HEK293 (cell line): ENCODE data around the gene RNASE2.

Source experiments
- CTCF ChIA-PET: fragments of 350-600 bp; formaldehyde crosslinking; extraction: SDS; loops from one replicate; lab custom pipeline; 2021; ENCODE audit warnings: antibody characterized with exemption; lab: Yijun Ruan, JAX
- POLR2A ChIA-PET: fragments of 300-600 bp; formaldehyde crosslinking; extraction: SDS; loops from one replicate; lab custom pipeline; 2020; ENCODE audit warnings: antibody characterized with exemption, inconsistent platforms; lab: Yijun Ruan, JAX
- H3K27ac ChIP-seq: fragments of 200-500 bp; sonication (Bioruptor generic); 2 replicates; pipeline ENCODE4 v1.5.1; 2014; ENCODE audit warnings: low read depth, low read length, control low read depth, inconsistent platforms; ENCODE audit errors: extremely low read depth
- H3K36me3 ChIP-seq, 2 experiments: fragments of 200-500 bp in 1 of 2; sonication (Bioruptor generic) in 1 of 2; 1 replicate in 1 of 2; 2 replicates in 1 of 2; pipeline ENCODE4 v1.5.1; 2014 to 2017; ENCODE audit warnings: inconsistent platforms in 2 of 2, low read length in 2 of 2; ENCODE audit not compliant: control insufficient read depth in 2 of 2, insufficient read depth in 1 of 2
- H3K4me1 ChIP-seq: fragments of 200-500 bp; sonication (Bioruptor generic); 2 replicates; pipeline ENCODE4 v1.5.1; 2014; ENCODE audit warnings: mild to moderate bottlenecking, low read length, inconsistent platforms; ENCODE audit not compliant: control insufficient read depth, insufficient read depth
- H3K4me3 ChIP-seq: 2 replicates; pipeline ENCODE4 v1.5.1; 2011; ENCODE audit warnings: low read depth, mild to moderate bottlenecking, control low read depth, low read length, moderate library complexity
- H3K9me3 ChIP-seq: fragments of 200-500 bp; sonication (Bioruptor generic); 2 replicates; pipeline ENCODE4 v1.5.1; 2014; ENCODE audit warnings: low read depth, low read length, inconsistent platforms; ENCODE audit not compliant: control insufficient read depth, insufficient read depth
- KLF8 ChIP-seq: fragments of 450-650 bp; formaldehyde crosslinking; IDR thresholded peaks from 2 replicates; pipeline ENCODE4 v1.5.1; 2016; ENCODE audit warnings: missing biosample characterization, missing genetic modification characterization
- OSR2 ChIP-seq: fragments of 450-650 bp; formaldehyde crosslinking; IDR thresholded peaks from 2 replicates; pipeline ENCODE4 v1.5.1; 2016; ENCODE audit warnings: missing biosample characterization, missing genetic modification characterization
- OVOL3 ChIP-seq: fragments of 450-650 bp; formaldehyde crosslinking; IDR thresholded peaks from 2 replicates; pipeline ENCODE4 v1.5.1; 2016; ENCODE audit warnings: missing biosample characterization, missing genetic modification characterization
- PRDM1 ChIP-seq: fragments of 450-650 bp; formaldehyde crosslinking; IDR thresholded peaks from 2 replicates; pipeline ENCODE4; 2016; ENCODE audit warnings: missing biosample characterization, missing genetic modification characterization
- REST ChIP-seq: fragments of 450-650 bp; formaldehyde crosslinking; IDR thresholded peaks from 2 replicates; pipeline ENCODE4 v1.5.1; 2016; ENCODE audit warnings: missing biosample characterization, missing genetic modification characterization
- SALL2 ChIP-seq: fragments of 450-650 bp; formaldehyde crosslinking; IDR thresholded peaks from 2 replicates; pipeline ENCODE4 v1.5.0; 2017; ENCODE audit warnings: missing biosample characterization, mild to moderate bottlenecking, missing genetic modification characterization, borderline replicate concordance
- SCRT1 ChIP-seq: fragments of 450-650 bp; formaldehyde crosslinking; IDR thresholded peaks from 2 replicates; pipeline ENCODE4 v1.5.1; 2016; ENCODE audit warnings: missing biosample characterization, missing genetic modification characterization, borderline replicate concordance
- TRIM28 ChIP-seq: IDR thresholded peaks from 2 replicates; pipeline ENCODE4 v1.6.1; 2011; ENCODE audit warnings: low read length, control low read depth, borderline replicate concordance
- ZEB2 ChIP-seq: fragments of 450-650 bp; formaldehyde crosslinking; IDR thresholded peaks from 2 replicates; pipeline ENCODE4 v1.5.1; 2016; ENCODE audit warnings: missing biosample characterization, missing genetic modification characterization
- ZIC2 ChIP-seq: fragments of 450-650 bp; formaldehyde crosslinking; IDR thresholded peaks from 2 replicates; pipeline ENCODE4 v1.5.1; 2016; ENCODE audit warnings: missing biosample characterization, missing genetic modification characterization
- ZNF311 ChIP-seq: fragments of 450-650 bp; formaldehyde crosslinking; IDR thresholded peaks from 2 replicates; pipeline ENCODE4 v1.5.1; 2017; ENCODE audit warnings: missing biosample characterization, missing genetic modification characterization, borderline replicate concordance
- ZNF366 ChIP-seq: fragments of 450-650 bp; formaldehyde crosslinking; conservative IDR thresholded peaks from 2 replicates; pipeline ENCODE4 v1.5.1; 2016; ENCODE audit warnings: missing biosample characterization, missing genetic modification characterization
- ZNF549 ChIP-seq: fragments of 450-650 bp; IDR thresholded peaks from 2 replicates; pipeline ENCODE4 v1.5.1; 2018; ENCODE audit warnings: missing biosample characterization, missing genetic modification characterization, mild to moderate bottlenecking, inconsistent platforms, moderate library complexity
- ZNF623 ChIP-seq: fragments of 450-650 bp; formaldehyde crosslinking; IDR thresholded peaks from 2 replicates; pipeline ENCODE4 v1.5.1; 2016; ENCODE audit warnings: missing biosample characterization, missing genetic modification characterization
- ZNF626 ChIP-seq: fragments of 450-650 bp; sonication (Bioruptor Pico); formaldehyde crosslinking; IDR thresholded peaks from 2 replicates; pipeline ENCODE4 v1.5.1; 2018; ENCODE audit warnings: missing biosample characterization, missing genetic modification characterization, inconsistent platforms
- ZNF692 ChIP-seq: fragments of 450-650 bp; formaldehyde crosslinking; IDR thresholded peaks from 2 replicates; pipeline ENCODE4 v1.5.1; 2016; ENCODE audit warnings: missing biosample characterization, missing genetic modification characterization
- ZNF707 ChIP-seq: fragments of 450-650 bp; formaldehyde crosslinking; IDR thresholded peaks from 2 replicates; pipeline ENCODE4 v1.5.1; 2016; ENCODE audit warnings: missing biosample characterization, missing genetic modification characterization
- ZNF747 ChIP-seq: fragments of 450-650 bp; formaldehyde crosslinking; IDR thresholded peaks from 2 replicates; pipeline ENCODE4 v1.5.1; 2016; ENCODE audit warnings: missing biosample characterization, missing genetic modification characterization
- ZNF776 ChIP-seq: fragments of 450-650 bp; formaldehyde crosslinking; IDR thresholded peaks from 2 replicates; pipeline ENCODE4 v1.5.0; 2017; ENCODE audit warnings: missing biosample characterization, missing genetic modification characterization, borderline replicate concordance
- ZNF785 ChIP-seq: fragments of 450-650 bp; formaldehyde crosslinking; IDR thresholded peaks from 2 replicates; pipeline ENCODE4 v1.5.1; 2016; ENCODE audit warnings: missing biosample characterization, missing genetic modification characterization
- ZSCAN16 ChIP-seq: fragments of 450-650 bp; formaldehyde crosslinking; IDR thresholded peaks from 2 replicates; pipeline ENCODE4 v1.5.1; 2016; ENCODE audit warnings: missing biosample characterization, missing genetic modification characterization
- TF ChIP-seq, protein P1 (sequence below): fragments of 450-650 bp; formaldehyde crosslinking; IDR thresholded peaks from 2 replicates; pipeline ENCODE4 v1.5.1; 2017; ENCODE audit warnings: missing biosample characterization, missing genetic modification characterization

The RNASE2 gene

DNA sequence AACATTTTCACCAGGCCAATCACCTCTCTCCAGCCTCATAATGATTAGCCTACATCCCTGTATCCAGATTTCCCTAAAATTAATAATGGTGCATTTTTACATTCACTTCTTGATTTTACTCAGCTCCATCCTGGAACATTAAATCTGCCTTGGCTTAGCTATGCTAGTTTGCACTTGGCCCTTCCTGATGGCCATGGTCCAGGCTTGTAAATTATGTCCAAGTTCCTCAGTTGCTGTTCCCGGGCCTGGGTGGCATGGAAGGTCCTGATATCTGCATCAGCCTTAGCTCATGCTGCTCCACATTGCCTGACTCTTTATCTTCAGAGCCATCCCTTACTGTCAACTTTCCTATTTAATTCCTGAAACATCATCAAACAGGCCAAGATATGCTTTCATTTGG, 23.4 kb downstream of the RNASE2 start:
- no peaks in the 10 kb centered on the region for H3K9me3 ChIP-seq
- CTCF ChIA-PET, result interaction anchor here (1.0 to 1.2 kb wide), 2 partner anchors 8 to 36 kb away, joined by 3 to 5 read pairs; no protein-coding TSS in a partner anchor
- POLR2A ChIA-PET, result no interaction called here
- no peaks in the 10 kb centered on the region for H3K4me1 ChIP-seq
- TF ChIP-seq ZNF776, result no peak
- TF ChIP-seq PRDM1, result no peak
- TF ChIP-seq ZIC2 (tag by site-specific recombination), result no peak
- no peak for TF ChIP-seq ZNF311
- no peak overlapping the region for H3K27ac ChIP-seq
- H3K4me3 ChIP-seq, result no peak overlapping the region
- no peaks in the 10 kb centered on the region for H3K36me3 ChIP-seq

- H3K4me3 ChIP-seq, result no peak overlapping the region
- ChIA-PET CTCF (interaction anchor here (0.6 to 5.5 kb wide), 3 partner anchors 8 to 112 kb away, joined by 3 to 56 read pairs (median 5); no protein-coding TSS in a partner anchor), POLR2A (no interaction called here)
- no peaks in the 10 kb centered on the region for H3K4me1 ChIP-seq
- H3K9me3 ChIP-seq, result no peaks in the 10 kb centered on the region
- no peaks in the 10 kb centered on the region for H3K36me3 ChIP-seq
- H3K27ac ChIP-seq, result no peak overlapping the region
- TF ChIP-seq ZNF707 (tag by site-specific recombination), result no peak
- no peak for TF ChIP-seq ZNF692 (tag by site-specific recombination)
- TF ChIP-seq ZEB2, result no peak
- no peak for TF ChIP-seq ZNF549 (tag by site-specific recombination)
- TF ChIP-seq ZNF623, result no peak
- no peak for TF ChIP-seq SCRT1
- no peak for TF ChIP-seq REST (tag by site-specific recombination)
- no peak for TF ChIP-seq TRIM28
Measured at GRCh38 chr14:20980906-20981305, 25.6 kb downstream of the RNASE2 start.

GRCh38 chr14:20982646-20983369, 27.5 kb downstream of the RNASE2 start:
- CTCF ChIA-PET, result interaction anchor here (1.1 to 5.5 kb wide), 2 partner anchors 11 to 32 kb away, joined by 3 to 56 read pairs; no protein-coding TSS in a partner anchor

More at GRCh38 chr14:20982646-20983369, 27.5 kb downstream of the RNASE2 start:
- no peak overlapping the region for H3K27ac ChIP-seq
- TF ChIP-seq, protein P1, sequence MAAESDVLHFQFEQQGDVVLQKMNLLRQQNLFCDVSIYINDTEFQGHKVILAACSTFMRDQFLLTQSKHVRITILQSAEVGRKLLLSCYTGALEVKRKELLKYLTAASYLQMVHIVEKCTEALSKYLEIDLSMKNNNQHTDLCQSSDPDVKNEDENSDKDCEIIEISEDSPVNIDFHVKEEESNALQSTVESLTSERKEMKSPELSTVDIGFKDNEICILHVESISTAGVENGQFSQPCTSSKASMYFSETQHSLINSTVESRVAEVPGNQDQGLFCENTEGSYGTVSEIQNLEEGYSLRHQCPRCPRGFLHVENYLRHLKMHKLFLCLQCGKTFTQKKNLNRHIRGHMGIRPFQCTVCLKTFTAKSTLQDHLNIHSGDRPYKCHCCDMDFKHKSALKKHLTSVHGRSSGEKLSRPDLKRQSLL (tag by site-specific recombination), result no peak
- TF ChIP-seq OVOL3 (tag by site-specific recombination), result no peak
- no peak for TF ChIP-seq SALL2 (tag by site-specific recombination)
- TF ChIP-seq ZNF366 (tag by site-specific recombination), result no peak
- TF ChIP-seq ZNF747 (tag by site-specific recombination), result no peak
- TF ChIP-seq ZSCAN16 (tag by site-specific recombination), result no peak
- no peak for TF ChIP-seq OSR2 (tag by site-specific recombination)
- TF ChIP-seq ZNF785, result no peak
- no peak for TF ChIP-seq KLF8 (tag by site-specific recombination)
- no peak for TF ChIP-seq ZNF626 (tag by site-specific recombination)
- TF ChIP-seq, all 188 proteins: peak for 0
- Histone ChIP-seq H3K4me3 (no peak overlapping the region), H3K9me3 (no peaks in the 10 kb centered on the region), H3K36me3 (no peaks in the 10 kb centered on the region), H3K4me1 (no peaks in the 10 kb centered on the region)
- POLR2A ChIA-PET, result no interaction called here
